ENCODE measurements around the gene RPUSD3.

The RPUSD3 gene

DNA sequence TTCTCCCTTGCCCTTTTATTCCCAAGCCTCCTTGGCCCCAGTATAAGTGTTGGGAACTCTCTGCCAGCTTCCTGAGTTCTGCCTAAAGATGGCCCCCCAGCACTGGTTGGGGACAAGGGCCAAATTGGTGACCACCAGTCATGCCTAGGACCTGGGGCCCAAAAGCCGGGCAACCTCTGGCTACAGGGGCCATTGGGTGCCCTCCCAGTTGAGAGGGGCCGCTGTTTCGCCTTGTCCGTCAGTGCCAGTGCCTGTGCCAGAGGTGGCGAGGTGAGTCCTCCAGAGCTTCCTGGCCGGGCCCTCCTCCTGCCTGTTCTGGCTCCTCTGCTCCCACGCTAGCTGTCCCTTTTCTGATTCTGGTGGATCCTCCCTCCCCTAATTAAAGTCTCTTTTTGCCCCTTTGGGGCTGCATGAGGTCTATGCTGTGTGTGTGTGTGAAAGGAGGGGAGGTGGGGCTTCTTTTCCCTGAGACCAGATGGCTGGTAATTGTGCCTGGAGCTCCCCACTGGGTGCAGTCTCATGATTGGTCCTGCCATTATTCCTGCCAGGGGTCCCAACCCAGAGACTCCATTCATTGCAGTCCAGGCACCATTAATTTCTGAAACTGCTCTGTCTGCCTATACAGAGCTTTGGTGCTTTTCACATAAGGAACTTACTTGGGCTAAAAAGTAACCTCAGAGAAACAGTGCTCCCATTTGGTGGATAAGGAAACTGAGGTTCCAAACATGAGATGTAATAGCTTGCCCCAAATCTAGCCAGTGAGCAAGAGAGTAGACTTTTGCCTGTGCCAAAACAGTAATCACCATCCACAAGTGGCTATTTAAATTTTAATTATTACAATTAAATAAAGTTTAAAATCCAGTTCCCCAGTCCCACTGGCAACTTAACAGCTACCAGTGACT, 36.9 kb downstream of the RPUSD3 start:
- no peak for ATAC-seq
- DNase-seq, result no peak

DNA sequence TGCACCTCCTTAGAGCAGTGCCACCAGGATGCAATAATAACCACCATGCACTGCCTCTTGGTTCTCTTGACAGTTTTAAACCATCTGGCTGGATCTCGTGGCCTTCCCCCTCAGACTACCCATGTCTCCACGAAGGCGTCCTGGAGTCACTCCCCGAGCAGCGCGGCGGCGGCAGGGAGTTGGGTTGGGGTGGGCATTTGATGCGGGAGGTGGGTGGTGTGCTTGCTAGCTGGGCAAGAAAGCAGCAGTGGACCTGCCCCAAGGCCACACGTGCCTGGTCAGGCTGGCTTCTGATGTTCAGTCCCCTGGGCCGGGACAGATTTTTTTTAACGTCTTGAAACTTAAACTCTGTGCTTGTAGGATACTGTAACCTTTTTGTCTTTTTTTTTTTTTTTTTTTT, 37.7 kb downstream of the RPUSD3 start:
- DNase-seq (no peak), ATAC-seq (no peak)

DNA sequence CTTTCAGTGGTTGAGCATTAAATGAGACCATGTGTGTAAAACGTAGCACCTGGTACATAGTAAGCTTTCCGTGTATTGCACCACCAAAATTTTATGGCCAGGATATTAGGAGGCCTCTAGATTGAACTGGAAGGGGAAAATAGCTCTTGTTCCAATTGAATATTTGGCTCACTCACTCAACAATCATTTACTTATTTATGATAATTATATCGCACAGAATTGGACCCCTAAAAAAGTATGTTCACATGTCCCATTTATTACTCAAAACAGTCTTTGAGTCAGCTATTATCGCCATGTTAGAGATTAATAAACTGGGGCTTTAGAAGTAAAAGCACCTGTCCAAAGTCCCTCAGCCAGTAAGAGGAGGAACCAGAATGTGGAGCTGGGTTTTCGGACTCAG, 38.8 kb downstream of the RPUSD3 start:
- no peak for DNase-seq
- no peak for ATAC-seq

GRCh38 chr3:9803494-9803893, 40.3 kb downstream of the RPUSD3 start:
- DNase-seq, result no peak
- ATAC-seq, result no peak

DNA sequence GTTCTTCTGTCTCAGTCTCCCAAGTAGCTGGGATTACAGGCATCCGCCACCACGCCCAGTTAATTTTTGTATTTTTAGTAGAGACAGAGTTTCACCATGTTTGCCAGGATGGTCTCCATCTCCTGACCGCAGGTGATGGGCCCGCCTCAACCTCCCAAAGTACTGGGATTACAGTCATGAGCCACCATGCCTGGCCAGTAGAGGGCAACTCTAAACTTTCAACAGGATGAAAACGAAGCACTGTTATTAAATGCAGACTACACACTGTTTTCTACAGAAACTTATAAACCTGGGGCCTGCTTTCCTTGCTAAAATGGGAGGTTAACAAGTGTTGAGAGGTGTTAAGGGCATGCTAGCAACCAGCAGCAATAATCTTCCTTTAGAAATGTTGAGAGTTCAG, 43.3 kb downstream of the RPUSD3 start:
- ATAC-seq, result no peak

DNA sequence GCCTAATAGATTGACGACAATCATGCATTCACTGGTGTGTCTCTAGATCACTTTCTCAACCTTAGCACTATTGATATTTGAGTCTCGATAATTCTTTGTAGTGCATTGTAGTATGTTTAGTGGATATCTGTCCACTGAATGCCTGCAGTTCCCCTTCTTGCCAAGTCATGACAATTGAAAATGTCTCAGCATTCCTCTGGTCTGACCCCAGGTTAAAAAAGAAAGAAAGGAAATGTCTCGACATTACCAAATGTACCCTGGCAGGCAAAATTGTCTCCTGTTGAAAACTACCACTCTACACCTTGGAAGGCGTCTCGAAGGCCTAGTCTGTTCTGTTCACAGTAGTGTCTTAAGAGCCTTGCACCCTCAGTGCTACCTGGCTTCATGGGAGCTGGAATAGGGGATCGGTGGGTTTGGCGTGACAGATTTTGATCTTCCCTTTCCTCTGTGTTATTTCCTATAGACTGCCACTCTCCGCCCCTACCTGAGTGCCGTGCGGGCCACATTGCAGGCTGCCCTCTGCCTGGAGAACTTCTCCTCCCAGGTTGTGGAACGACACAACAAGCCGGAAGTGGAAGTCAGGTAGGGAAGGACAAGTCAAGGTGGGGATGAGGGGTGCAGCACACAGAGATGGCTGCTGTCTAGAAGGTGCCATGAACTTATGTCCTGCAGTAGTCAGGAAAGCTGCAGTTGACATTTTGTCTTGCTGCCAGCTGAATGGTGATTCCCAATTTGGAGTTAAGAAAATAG, 46.4 kb downstream of the RPUSD3 start:
- DNase-seq (no peak), ATAC-seq (no peak)

More for the DNA sequence above, 43.3 kb downstream of the RPUSD3 start:
- no peak for DNase-seq

DNA sequence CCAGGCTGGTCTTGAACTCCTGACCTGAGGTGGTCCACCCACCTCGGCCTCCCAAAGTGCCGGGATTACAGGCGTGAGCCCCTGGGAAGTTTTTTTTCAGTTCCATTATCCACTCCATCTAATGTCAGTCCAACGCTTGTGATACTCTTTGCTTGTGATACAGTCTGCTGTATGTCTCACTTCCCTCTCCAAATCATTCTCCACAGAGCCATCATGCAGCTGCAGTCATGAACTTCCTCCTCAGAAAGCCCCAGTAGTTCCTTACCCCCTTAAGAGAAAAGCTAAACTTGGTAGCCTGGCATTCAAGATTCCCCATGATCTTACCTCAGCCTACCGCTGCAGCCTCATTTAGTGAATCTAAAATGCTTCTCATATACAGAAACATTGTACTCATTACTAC, 48.6 kb downstream of the RPUSD3 start:
- ATAC-seq, result no peak
- DNase-seq, result no peak

DNA sequence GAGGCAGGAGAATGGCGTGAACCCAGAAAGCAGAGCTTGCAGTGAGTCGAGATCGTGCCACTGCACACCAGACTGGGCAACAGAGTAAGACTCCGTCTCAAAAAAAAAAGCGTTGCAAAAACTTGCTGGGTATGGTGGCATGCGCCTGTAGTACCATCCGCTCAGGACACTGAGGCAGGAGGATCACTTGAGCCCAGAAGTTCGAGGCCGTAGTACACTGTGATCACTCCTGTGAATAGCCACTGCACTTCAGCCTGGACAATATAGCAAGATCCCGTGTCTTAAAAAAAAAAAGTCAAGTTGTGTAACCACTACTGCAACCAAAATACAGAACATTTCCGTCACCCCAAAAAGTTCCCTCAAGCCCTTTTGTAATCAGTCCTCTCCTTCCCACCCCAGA, 49.4 kb downstream of the RPUSD3 start:
- no peak for ATAC-seq
- DNase-seq, result no peak

DNA sequence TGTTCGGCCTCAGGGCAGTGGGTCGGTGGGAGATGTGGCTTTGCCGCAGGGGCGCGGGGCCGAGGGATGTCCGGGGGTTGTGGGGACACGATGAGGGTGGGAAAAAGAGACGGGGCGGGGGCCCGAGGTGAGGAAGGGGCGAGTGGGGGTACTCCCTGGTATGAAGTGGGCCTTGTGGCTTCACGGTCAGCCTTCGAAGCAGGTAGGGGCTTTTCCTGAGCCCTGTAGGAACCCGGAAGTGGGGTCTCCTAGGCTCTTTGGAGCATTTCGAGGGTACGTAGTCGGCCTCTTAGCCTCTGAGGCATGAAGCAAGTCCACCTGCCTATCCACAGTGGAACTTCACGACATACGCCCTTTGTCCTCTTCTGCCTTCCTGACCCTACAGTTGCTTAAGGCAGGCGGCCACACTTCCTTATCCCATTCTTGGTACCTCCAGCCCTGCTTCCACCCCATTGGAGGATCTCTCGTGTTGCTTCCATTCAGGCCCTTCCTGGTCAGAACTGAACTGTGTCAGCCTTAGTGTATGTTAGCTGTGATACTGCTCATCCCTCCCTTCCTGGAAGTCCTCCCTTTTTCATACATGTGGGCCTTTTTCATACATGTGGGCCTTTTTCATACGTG, 50.5 kb downstream of the RPUSD3 start:
- DNase-seq (peak; percentile 33), ATAC-seq (peak; percentile 8)

DNA sequence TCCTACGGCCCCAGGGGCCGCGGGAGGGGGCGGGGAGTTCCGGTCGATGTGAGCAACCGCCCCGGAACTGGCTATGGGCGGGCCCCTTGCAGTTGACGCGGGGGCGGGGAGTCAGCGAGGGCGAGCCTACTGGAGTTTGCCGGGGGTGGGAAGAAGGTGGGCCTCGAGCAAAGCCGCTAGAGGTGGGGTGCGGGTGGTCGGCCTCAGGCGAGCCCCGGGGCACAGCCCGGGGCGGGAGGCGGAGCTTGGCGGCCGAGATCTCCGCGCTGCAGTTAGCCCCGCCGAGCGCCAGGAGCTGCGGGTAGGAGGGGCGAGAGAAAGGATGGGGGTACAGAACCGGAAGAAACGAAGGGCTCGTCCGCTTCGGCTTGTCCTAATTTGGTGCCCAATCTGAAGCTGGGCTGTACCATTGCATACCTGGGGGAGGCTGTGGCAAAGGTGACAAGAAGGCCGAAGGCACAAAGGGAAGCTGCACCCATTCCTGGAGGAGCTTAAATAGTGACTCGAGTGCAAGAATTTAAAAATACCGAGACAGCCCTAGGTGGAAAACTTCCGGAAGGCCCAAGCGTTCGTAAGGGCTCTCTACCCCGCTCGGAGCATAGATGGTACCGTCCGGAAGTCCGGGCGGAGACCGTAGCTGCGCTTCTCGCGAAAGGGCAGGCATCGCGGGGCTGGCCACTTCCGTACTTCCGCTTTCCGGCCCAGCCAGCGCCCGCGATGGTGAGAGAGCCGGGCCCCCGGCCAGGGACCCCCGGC, 51.2 kb downstream of the RPUSD3 start, which contains the start of the genes ARPC4 and TADA3:
TSS of gene ARPC4 (plus strand) at position 678 of the 756 bp plus-strand sequence. CDS start at position 718, 40 bp downstream.
TSS of gene TADA3 (minus strand) at position 69 of the 756 bp plus-strand sequence. CDS start 1,007 bp downstream, outside the sequence.
- DNase-seq, result peak; percentile 93
- ATAC-seq, result peak; percentile 87

- DNase-seq (no peak), ATAC-seq (peak; percentile 1)
Measured at GRCh38 chr3:9791790-9792404, 51.9 kb downstream of the RPUSD3 start.

- DNase-seq, result no peak
- no peak for ATAC-seq
Measured at GRCh38 chr3:9791127-9791526, 52.7 kb downstream of the RPUSD3 start.
